OCI-LY7 (cell line): ENCODE measurements around the gene MACROD2.

Experiments used
- EZH2phosphoT487 ChIP-seq: fragments of 200-600 bp; sonication (generic); IDR thresholded peaks from 2 replicates; pipeline ENCODE4 v1.6.1; 2018; ENCODE audit warnings: low read depth, borderline replicate concordance, mild to moderate bottlenecking, mixed run types, antibody characterized with exemption, low read length, moderate library complexity, mixed read lengths
- TF ChIP-seq, protein P1 (sequence below): fragments of 200-600 bp; sonication (generic); conservative IDR thresholded peaks from 2 replicates; pipeline ENCODE4 v1.5.1; 2014; ENCODE audit warnings: mild to moderate bottlenecking, antibody characterized with exemption, low read length, moderate library complexity, mixed read lengths

DNA sequence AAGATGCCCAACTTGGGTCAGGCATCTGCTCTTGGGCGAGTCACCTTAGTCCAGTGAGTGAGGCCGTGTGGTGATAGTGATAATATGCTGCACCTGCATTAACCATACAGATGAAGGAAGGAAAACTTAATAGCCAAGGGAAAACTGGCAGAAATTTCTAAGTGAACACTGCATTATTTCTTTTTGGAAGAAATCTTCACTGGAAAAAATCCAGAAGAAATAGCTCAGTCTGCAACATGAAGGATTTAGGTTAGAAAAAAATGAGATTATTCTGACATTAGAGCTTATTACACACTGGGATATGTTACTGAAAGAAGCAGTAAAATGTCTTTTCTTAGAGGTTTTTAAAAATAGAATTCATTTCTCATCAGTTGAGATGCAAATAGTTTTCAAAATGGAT, 1630.7 kb downstream of the MACROD2 start:
- TF ChIP-seq, protein P1, sequence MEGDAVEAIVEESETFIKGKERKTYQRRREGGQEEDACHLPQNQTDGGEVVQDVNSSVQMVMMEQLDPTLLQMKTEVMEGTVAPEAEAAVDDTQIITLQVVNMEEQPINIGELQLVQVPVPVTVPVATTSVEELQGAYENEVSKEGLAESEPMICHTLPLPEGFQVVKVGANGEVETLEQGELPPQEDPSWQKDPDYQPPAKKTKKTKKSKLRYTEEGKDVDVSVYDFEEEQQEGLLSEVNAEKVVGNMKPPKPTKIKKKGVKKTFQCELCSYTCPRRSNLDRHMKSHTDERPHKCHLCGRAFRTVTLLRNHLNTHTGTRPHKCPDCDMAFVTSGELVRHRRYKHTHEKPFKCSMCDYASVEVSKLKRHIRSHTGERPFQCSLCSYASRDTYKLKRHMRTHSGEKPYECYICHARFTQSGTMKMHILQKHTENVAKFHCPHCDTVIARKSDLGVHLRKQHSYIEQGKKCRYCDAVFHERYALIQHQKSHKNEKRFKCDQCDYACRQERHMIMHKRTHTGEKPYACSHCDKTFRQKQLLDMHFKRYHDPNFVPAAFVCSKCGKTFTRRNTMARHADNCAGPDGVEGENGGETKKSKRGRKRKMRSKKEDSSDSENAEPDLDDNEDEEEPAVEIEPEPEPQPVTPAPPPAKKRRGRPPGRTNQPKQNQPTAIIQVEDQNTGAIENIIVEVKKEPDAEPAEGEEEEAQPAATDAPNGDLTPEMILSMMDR: no peak
- no peak for TF ChIP-seq EZH2phosphoT487
